GM20000 (cell line): ENCODE results near the gene DNAJC18.

Experiments
- DNase-seq: peaks from one replicate; pipeline ENCODE4 v3.0.0; 2012; ENCODE audit warnings: low spot score
- TF ChIP-seq, protein P1 (sequence below): IDR thresholded peaks from 2 replicates; pipeline ENCODE4 v1.5.1; 2012; ENCODE audit warnings: mild to moderate bottlenecking, control low read depth; ENCODE audit errors: extremely low read depth, missing control alignments

DNAJC18 gene

DNA sequence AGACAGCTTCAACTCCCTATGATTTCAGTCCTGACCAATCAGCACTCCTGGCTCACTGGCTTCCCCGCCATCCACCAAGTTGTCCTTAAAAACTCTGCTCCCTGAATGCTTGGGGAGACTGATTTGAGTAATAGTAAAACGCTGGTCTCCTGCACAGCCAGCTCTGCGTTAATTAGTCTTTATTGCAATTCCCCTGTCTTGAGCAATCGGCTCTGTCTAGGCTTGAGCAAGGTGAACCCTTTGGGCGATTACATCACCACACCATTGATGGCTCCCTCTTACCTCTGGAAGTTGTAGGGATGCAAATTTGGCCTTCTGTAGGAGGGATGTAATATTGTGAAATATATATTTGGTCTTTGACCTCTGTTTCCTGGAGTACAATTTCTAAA, 53.3 kb downstream of the DNAJC18 start:
- TF ChIP-seq, protein P1, sequence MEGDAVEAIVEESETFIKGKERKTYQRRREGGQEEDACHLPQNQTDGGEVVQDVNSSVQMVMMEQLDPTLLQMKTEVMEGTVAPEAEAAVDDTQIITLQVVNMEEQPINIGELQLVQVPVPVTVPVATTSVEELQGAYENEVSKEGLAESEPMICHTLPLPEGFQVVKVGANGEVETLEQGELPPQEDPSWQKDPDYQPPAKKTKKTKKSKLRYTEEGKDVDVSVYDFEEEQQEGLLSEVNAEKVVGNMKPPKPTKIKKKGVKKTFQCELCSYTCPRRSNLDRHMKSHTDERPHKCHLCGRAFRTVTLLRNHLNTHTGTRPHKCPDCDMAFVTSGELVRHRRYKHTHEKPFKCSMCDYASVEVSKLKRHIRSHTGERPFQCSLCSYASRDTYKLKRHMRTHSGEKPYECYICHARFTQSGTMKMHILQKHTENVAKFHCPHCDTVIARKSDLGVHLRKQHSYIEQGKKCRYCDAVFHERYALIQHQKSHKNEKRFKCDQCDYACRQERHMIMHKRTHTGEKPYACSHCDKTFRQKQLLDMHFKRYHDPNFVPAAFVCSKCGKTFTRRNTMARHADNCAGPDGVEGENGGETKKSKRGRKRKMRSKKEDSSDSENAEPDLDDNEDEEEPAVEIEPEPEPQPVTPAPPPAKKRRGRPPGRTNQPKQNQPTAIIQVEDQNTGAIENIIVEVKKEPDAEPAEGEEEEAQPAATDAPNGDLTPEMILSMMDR, result no peak
- no peak for DNase-seq

DNA sequence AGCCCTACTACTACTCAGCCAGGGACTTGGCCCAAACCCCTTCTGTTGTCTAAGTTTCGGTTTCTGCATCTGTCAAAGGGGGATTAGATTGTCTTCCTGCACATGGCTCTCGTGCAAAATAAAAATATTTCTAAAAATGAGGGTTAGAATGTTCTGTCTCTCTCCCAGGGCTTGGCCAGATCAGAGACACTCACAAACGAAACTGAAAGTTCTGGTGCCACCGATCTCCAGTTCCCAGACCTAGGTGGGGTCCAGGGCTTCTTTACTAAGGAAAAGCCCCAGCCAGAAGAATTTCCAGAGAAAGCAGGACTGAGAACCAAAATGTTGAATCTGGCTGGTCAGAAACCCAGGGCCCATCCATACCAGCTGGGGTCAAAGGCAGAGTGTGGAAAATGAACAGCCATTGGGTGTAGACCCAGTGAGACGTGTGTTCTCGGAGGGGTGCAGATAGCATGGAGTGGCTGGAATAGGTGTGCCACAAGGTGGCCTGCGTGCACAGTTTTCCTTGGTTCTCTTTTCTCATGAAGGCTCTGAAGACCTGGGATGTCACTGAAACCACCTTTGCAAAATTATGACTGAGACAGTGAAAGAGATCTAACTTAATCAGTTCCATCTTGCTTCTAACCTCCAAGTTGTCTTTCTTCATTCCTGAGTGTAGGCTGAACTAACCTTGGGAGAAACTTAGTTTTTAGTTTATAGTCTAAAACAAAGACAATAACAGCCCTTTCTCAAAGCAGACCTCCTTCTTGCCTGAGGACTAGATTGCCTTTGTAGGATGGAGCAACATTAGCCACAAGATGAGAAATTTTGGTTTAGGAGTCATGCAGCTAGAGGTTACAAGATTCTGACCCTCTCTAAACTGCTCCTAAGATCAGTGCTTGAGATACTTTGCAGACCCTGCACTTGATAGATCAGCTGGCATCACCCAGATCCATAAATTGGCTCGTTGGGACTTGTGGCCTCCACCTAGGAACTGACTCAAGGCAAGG, 54.0 kb downstream of the DNAJC18 start:
- TF ChIP-seq, protein P1, result peak; percentile 16
- DNase-seq, result peak; percentile 57

DNA sequence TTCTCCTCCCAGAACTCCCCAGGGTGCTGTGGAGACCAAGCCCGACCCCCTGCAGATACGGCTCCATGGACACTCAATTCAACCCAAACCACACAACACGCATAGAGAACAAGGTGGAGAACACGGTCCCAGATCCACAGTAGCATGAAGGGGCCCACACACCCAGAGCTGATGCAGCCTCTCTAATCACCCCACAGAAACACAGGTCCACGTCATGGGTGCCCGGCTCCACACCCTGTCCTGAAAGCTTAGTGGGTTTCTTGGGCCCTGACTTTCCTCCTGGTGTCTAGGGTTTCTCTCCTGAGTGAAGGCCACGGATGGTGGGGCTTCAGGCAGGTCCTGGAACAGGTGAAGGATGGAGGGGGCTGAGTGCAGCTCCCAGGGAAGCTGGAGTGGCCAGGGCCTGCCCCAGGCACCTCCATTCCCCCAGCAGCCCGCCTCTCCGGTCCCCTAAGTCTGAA, 54.7 kb downstream of the DNAJC18 start:
- DNase-seq, result peak; percentile 15
- TF ChIP-seq, protein P1, result no peak

DNA sequence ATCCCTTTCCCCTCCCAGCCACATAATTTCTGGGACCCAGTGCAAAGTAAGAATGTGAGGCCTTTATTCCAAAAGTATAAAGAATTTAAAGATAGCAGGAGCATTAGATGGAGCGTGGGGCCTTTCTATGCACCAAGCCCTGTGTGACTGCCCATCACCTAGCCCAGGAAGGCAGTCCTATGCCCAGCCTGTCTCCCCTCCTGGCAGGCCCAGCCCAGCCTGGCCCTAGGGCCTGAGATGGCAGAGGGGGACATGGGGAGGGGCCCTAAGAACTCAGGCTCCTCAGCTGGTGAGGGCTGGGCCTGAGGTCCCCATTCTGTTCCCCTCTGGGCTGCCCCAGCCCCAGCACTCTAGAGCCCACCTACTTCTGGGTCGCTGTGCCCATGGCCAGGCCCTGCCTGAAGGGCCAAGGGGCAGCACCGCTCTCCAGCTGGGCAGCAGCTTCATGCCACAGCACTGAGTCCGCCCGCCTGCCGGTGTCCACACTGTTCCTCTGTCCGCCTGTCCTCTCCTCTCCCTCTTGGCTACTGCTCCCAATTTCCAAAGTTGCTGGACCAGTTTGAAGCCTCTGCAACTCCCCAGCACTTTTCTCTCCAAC, 55.2 kb downstream of the DNAJC18 start:
- DNase-seq, result no peak
- TF ChIP-seq, protein P1, result no peak

DNA sequence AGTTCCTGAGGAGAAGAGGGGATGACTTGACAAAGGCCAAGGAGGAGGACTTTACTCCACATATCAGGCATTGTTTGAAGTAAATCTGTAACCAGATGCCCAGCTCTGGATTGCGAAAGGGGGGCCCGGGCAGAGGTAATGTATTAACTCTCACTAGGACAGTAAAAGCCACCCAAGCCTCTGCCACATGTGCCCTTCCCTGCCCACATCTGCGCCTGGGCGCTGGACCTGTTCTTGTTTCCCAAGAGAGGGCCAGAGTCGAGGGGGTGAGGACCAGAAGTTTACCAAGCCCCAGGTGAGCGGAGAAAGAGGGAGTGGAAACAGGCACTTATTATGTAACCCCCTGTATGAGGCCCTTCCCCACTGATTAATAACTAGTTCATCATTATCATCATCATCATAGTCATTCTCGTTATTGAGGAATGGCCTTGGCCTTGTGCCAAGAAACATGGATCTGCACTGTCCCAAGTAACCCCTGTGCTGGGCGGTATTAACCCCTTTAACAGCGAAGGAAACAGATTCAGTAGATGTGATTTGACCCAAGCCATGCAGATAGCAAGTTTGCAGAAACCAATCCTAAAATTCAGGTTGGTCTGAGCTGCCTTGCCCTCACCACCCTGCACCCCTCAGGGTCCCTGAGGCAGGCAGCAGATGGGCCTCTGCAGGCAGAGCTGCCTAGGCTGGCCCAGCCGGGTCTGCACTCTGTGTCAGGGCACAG, 55.9 kb downstream of the DNAJC18 start, which contains the start of gene SLC23A1:
SLC23A1 (minus strand) TSS at position 23 of the 718 bp plus-strand sequence. CDS start 44 bp downstream, outside the sequence.
- TF ChIP-seq, protein P1, result no peak

DNA sequence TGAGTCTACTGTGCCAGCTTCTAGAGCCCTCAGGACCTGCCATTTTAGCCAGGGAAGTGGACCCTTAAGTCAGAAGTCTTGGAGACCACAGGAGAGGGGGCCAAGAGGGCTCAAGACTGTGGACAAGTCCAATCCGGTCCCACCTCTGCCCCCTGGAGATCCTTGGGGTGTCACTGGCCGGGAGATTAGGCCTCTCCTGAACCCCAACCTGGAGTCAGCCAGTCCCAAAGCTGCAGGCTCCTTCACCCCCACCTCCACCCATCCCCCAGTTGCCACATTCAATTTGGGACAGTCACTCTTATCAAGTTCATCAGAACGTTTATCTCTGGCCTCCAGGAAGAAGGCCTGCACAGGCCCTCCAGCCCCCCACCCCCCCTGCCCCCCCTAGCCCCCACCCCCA, 56.5 kb downstream of the DNAJC18 start:
- TF ChIP-seq, protein P1, result no peak
- no peak for DNase-seq

More for the DNA sequence above, 55.9 kb downstream of the DNAJC18 start, which contains the start of gene SLC23A1:
- no peak for DNase-seq
